HepG2 (cell line): ENCODE results near the gene CEBPB. TPM values are rescaled to one million over a fixed set of nuclear protein-coding genes. Genes with fewer than 3 reads are reported as not detected.

ENCODE experiments used
- FOSL1 ChIP-seq: sonication (generic); formaldehyde crosslinking; IDR thresholded peaks from 2 replicates; pipeline ENCODE4 v1.9.0; 2021; ENCODE audit warnings: missing genetic modification reagents, borderline replicate concordance
- FOXP1 ChIP-seq, 2 experiments: fragments of 450-650 bp in 1 of 2; IDR thresholded peaks; 2 replicates each; pipeline ENCODE4 v1.6.1; 2017 to 2018; ENCODE audit warnings: antibody characterized with exemption in 1 of 2
- GATAD2A ChIP-seq: IDR thresholded peaks from 2 replicates; pipeline ENCODE4 v1.6.1; 2016
- HOXA3 ChIP-seq: sonication (generic); formaldehyde crosslinking; IDR thresholded peaks from 2 replicates; pipeline ENCODE4 v1.5.0; 2020; ENCODE audit warnings: missing genetic modification reagents
- KLF13 ChIP-seq: sonication (generic); formaldehyde crosslinking; IDR thresholded peaks from 2 replicates; pipeline ENCODE4 v1.4.0; 2020; ENCODE audit warnings: mild to moderate bottlenecking, missing genetic modification reagents
- KLF9 ChIP-seq: IDR thresholded peaks from 2 replicates; pipeline ENCODE4 v1.6.1; 2016; ENCODE audit warnings: low read depth
- KMT2A ChIP-seq: sonication (generic); formaldehyde crosslinking; IDR thresholded peaks from 2 replicates; pipeline ENCODE4 v1.4.0; 2020; ENCODE audit warnings: missing genetic modification reagents
- MAFF ChIP-seq: IDR thresholded peaks from 2 replicates; pipeline ENCODE4 v1.6.1; 2011; ENCODE audit warnings: low read depth, low read length, improper control_type of control experiment
- NONO ChIP-seq, 2 experiments: fragments of 450-650 bp in 1 of 2; sonication (generic) in 1 of 2; formaldehyde crosslinking in 1 of 2; IDR thresholded peaks in 1 of 2; conservative IDR thresholded peaks in 1 of 2; 2 replicates each; pipeline versions ENCODE4 v1.6.1 to v1.8.0; 2017 to 2022; ENCODE audit warnings: mild to moderate bottlenecking in 1 of 2, missing genetic modification reagents in 1 of 2, moderate library complexity in 1 of 2
- PAWR ChIP-seq: sonication (generic); formaldehyde crosslinking; IDR thresholded peaks from 2 replicates; pipeline ENCODE4 v1.4.0; 2020; ENCODE audit warnings: missing genetic modification reagents, mild to moderate bottlenecking, borderline replicate concordance
- PHF8 ChIP-seq: sonication (generic); formaldehyde crosslinking; IDR thresholded peaks from 2 replicates; pipeline ENCODE4 v1.5.0; 2020; ENCODE audit warnings: missing genetic modification reagents
- SALL1 ChIP-seq: sonication (generic); formaldehyde crosslinking; IDR thresholded peaks from 2 replicates; pipeline ENCODE4 v1.8.0; 2022; ENCODE audit warnings: mild to moderate bottlenecking, missing genetic modification reagents
- TOPORS ChIP-seq: sonication (generic); formaldehyde crosslinking; IDR thresholded peaks from 2 replicates; pipeline ENCODE4 v1.8.0; 2023; ENCODE audit warnings: mild to moderate bottlenecking, missing genetic modification reagents
- YY1 ChIP-seq: IDR thresholded peaks from 2 replicates; pipeline ENCODE4 v1.6.1; 2011; ENCODE audit warnings: low read length, low read depth, moderate library complexity, mild to moderate bottlenecking; ENCODE audit not compliant: insufficient read depth, insufficient replicate concordance
- ZKSCAN5 ChIP-seq: sonication (generic); formaldehyde crosslinking; IDR thresholded peaks from 2 replicates; pipeline ENCODE4 v1.5.1; 2020; ENCODE audit warnings: mild to moderate bottlenecking, missing genetic modification reagents
- ZNF296 ChIP-seq: sonication (generic); formaldehyde crosslinking; conservative IDR thresholded peaks from 2 replicates; pipeline ENCODE4 v1.5.0; 2020; ENCODE audit warnings: mild to moderate bottlenecking, missing genetic modification reagents
- ZNF33A ChIP-seq: sonication (generic); formaldehyde crosslinking; IDR thresholded peaks from 2 replicates; pipeline ENCODE4 v1.5.1; 2020; ENCODE audit warnings: missing genetic modification reagents, mild to moderate bottlenecking, moderate library complexity, borderline replicate concordance
- ZNF501 ChIP-seq: sonication (generic); formaldehyde crosslinking; IDR thresholded peaks from 2 replicates; pipeline ENCODE4 v1.5.1; 2020; ENCODE audit warnings: mild to moderate bottlenecking, moderate library complexity, missing genetic modification reagents
- ZNF598 ChIP-seq: sonication (generic); formaldehyde crosslinking; IDR thresholded peaks from 2 replicates; pipeline ENCODE4 v1.5.1; 2020; ENCODE audit warnings: mild to moderate bottlenecking, missing genetic modification reagents, borderline replicate concordance
- ZNF674 ChIP-seq: sonication (generic); formaldehyde crosslinking; IDR thresholded peaks from 2 replicates; pipeline ENCODE4 v1.5.0; 2020; ENCODE audit warnings: low read depth, mild to moderate bottlenecking, missing genetic modification reagents
- ZNF703 ChIP-seq: sonication (generic); formaldehyde crosslinking; IDR thresholded peaks from 2 replicates; pipeline ENCODE4 v1.5.1; 2020; ENCODE audit warnings: missing genetic modification reagents, mild to moderate bottlenecking, moderate library complexity, borderline replicate concordance
- ZNF883 ChIP-seq: sonication (generic); formaldehyde crosslinking; IDR thresholded peaks from 2 replicates; pipeline ENCODE4 v1.5.1; 2020; ENCODE audit warnings: mild to moderate bottlenecking, missing genetic modification reagents; ENCODE audit errors: not compliant biosample characterization
- ZSCAN22 ChIP-seq: sonication (generic); formaldehyde crosslinking; IDR thresholded peaks from 2 replicates; pipeline ENCODE4 v1.4.0; 2020; ENCODE audit warnings: mild to moderate bottlenecking, missing genetic modification reagents
- polyA plus RNA-seq, 8 experiments: library from polyadenylated mRNA; depleted of rRNA in 3 of 8; stranded (reverse) in 7 of 8; unstranded in 1 of 8; fragments of >200 nt; fragmentation: Illumina TruSeq in 4 of 8; extraction: Trizol in 4 of 8; gene quantifications; 2 replicates each; pipeline versions ENCODE4 v1.2.1 to v1.2.3, GENCODE V29; 2011 to 2016; ENCODE audit warnings: low read depth in 4 of 8, missing spikeins in 1 of 8, mixed read lengths in 1 of 8; ENCODE audit not compliant: insufficient read depth in 1 of 8
- total RNA-seq, 5 experiments: library from RNA; depleted of rRNA; stranded (reverse); fragments of >200 nt; fragmentation: Illumina TruSeq; extraction: Trizol; gene quantifications; 2 replicates each; pipeline ENCODE4 v1.2.3, GENCODE V29; 2016; ENCODE audit warnings: low read depth in 1 of 5
- TF ChIP-seq, protein P1 (sequence below): sonication (generic); formaldehyde crosslinking; IDR thresholded peaks from 2 replicates; pipeline ENCODE4 v1.4.0; 2020; ENCODE audit warnings: missing genetic modification reagents
- TF ChIP-seq, protein P2 (sequence below): sonication (generic); formaldehyde crosslinking; IDR thresholded peaks from 2 replicates; pipeline ENCODE4 v1.9.0; 2021; ENCODE audit warnings: missing genetic modification reagents, borderline replicate concordance
- TF ChIP-seq, protein P3 (sequence below): sonication (generic); formaldehyde crosslinking; IDR thresholded peaks from 2 replicates; pipeline ENCODE4 v1.4.0; 2020; ENCODE audit warnings: missing genetic modification reagents

CEBPB gene
- total and polyA plus RNA-seq, 2 of the 13 experiments (the other 11 are each of a cell fraction or from before 2014, with no cell fraction given), result 18.5 to 28.2 TPM

DNA sequence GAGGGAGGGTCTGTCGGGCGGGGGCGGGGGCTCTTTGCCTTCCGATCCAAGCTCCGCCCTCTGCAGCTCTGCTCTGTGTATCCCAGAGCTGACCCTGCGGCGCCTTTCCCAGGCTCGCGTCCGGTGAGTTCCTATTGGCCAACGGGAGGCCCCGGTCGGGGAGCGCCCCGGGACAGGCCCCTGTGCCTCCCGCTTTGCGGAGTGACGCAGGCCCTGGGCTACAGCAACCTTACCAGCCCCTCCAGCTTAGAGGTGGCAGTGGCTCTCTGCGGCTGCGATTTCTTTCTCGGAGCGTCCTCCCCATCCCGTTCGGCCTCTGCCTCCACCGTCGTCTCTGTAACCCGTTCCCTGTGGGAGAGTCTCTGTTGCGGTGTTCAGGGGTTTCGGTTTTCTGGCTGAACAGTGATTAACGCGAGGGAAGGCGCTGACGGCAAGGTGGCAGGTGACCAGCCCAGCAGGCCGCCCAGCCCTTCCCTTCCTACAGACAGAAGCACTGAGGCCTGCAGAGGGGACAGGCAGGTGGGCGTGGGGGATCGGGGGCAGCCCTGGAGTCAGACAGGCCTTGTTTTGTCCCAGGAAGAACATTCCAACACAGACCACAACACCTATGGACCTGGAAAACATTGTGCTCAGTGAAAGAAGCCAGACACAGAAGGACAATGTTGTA lies 18.1 kb upstream of the CEBPB start (continued):
- TF ChIP-seq, protein P1, sequence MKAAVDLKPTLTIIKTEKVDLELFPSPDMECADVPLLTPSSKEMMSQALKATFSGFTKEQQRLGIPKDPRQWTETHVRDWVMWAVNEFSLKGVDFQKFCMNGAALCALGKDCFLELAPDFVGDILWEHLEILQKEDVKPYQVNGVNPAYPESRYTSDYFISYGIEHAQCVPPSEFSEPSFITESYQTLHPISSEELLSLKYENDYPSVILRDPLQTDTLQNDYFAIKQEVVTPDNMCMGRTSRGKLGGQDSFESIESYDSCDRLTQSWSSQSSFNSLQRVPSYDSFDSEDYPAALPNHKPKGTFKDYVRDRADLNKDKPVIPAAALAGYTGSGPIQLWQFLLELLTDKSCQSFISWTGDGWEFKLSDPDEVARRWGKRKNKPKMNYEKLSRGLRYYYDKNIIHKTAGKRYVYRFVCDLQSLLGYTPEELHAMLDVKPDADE (CRISPR knock-in tag), result no peak; the same call in 1 of the 2 replicates
- TF ChIP-seq PAWR (CRISPR knock-in tag), result no peak
- TF ChIP-seq MAFF, result no peak
- peak; percentile 26; the same call in 1 of the 2 replicates for TF ChIP-seq ZKSCAN5 (CRISPR knock-in tag)
- TF ChIP-seq ZNF296 (CRISPR knock-in tag), result peak; percentile 84
- TF ChIP-seq ZNF703 (CRISPR knock-in tag), result no peak
- peak; percentile 83 for TF ChIP-seq ZNF598
- peak; percentile 74 for TF ChIP-seq YY1
- no peak for TF ChIP-seq FOXP1 (IDR thresholded peaks at IDR 0.05)
- TF ChIP-seq FOXP1 (CRISPR knock-in tag; IDR thresholded peaks at IDR 0.05), result no peak
- TF ChIP-seq PHF8, result peak; percentile 99
- TF ChIP-seq, protein P2, sequence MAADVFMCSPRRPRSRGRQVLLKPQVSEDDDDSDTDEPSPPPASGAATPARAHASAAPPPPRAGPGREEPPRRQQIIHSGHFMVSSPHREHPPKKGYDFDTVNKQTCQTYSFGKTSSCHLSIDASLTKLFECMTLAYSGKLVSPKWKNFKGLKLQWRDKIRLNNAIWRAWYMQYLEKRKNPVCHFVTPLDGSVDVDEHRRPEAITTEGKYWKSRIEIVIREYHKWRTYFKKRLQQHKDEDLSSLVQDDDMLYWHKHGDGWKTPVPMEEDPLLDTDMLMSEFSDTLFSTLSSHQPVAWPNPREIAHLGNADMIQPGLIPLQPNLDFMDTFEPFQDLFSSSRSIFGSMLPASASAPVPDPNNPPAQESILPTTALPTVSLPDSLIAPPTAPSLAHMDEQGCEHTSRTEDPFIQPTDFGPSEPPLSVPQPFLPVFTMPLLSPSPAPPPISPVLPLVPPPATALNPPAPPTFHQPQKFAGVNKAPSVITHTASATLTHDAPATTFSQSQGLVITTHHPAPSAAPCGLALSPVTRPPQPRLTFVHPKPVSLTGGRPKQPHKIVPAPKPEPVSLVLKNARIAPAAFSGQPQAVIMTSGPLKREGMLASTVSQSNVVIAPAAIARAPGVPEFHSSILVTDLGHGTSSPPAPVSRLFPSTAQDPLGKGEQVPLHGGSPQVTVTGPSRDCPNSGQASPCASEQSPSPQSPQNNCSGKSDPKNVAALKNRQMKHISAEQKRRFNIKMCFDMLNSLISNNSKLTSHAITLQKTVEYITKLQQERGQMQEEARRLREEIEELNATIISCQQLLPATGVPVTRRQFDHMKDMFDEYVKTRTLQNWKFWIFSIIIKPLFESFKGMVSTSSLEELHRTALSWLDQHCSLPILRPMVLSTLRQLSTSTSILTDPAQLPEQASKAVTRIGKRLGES (CRISPR knock-in tag), result peak; percentile 31; the same call in 1 of the 2 replicates
- peak; percentile 93 for TF ChIP-seq SALL1
- TF ChIP-seq FOSL1, result peak; percentile 42; the same call in 1 of the 2 replicates
- peak; percentile 94 for TF ChIP-seq ZNF501
- TF ChIP-seq KLF13 (CRISPR knock-in tag), result peak; percentile 23; the same call in 1 of the 2 replicates
- TF ChIP-seq KLF9 (CRISPR knock-in tag), result peak; percentile 20; the same call in 1 of the 2 replicates
- TF ChIP-seq GATAD2A (CRISPR knock-in tag), result peak; percentile 34; the same call in 1 of the 2 replicates
- TF ChIP-seq, protein P3, sequence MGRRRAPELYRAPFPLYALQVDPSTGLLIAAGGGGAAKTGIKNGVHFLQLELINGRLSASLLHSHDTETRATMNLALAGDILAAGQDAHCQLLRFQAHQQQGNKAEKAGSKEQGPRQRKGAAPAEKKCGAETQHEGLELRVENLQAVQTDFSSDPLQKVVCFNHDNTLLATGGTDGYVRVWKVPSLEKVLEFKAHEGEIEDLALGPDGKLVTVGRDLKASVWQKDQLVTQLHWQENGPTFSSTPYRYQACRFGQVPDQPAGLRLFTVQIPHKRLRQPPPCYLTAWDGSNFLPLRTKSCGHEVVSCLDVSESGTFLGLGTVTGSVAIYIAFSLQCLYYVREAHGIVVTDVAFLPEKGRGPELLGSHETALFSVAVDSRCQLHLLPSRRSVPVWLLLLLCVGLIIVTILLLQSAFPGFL (CRISPR knock-in tag), result peak; percentile 84; the same call in 1 of the 2 replicates
- TF ChIP-seq KMT2A (CRISPR knock-in tag), result peak; percentile 89
- no peak for TF ChIP-seq NONO (IDR thresholded peaks at IDR 0.05)
- TF ChIP-seq NONO (CRISPR knock-in tag; conservative IDR thresholded peaks at IDR 0.05), result peak; percentile 82
- TF ChIP-seq TOPORS, result peak; percentile 51; the same call in 1 of the 2 replicates
- TF ChIP-seq HOXA3 (CRISPR knock-in tag), result peak; percentile 92
- no peak for TF ChIP-seq ZNF674 (CRISPR knock-in tag)
- no peak for TF ChIP-seq ZNF33A
- TF ChIP-seq ZNF883 (CRISPR knock-in tag), result peak; percentile 92
- TF ChIP-seq ZSCAN22 (CRISPR knock-in tag), result peak; percentile 70; the same call in 1 of the 2 replicates
